OCI-LY7 (cell line): ENCODE results near the gene ADRA2A. TPM values are rescaled to one million over a fixed set of nuclear protein-coding genes. Genes with fewer than 3 reads are reported as not detected.

Source experiments
- BruUV-seq: library from RNA; stranded (reverse); fragments of 400-500 nt; replicated peaks from 2 replicates; lab custom pipeline; 2021; lab: Mats Ljungman, UMichigan
- CTCF ChIA-PET: fragments of 300-600 bp; sonication (Branson Sonifier 250); formaldehyde crosslinking; loops from one replicate; lab custom pipeline; 2022; ENCODE audit warnings: antibody characterized with exemption; ENCODE audit not compliant: unreplicated experiment; lab: Charles Lee
- POLR2A ChIA-PET: fragments of 300-600 bp; sonication (Branson Sonifier 250); formaldehyde crosslinking; loops from one replicate; lab custom pipeline; 2022; ENCODE audit warnings: antibody characterized with exemption; lab: Charles Lee
- DNase-seq: peaks from one replicate; pipeline ENCODE4 v3.0.0-alpha.2; 2015; ENCODE audit warnings: low spot score
- H2AFZ ChIP-seq: fragments of 200-600 bp; sonication (generic), shearing (Covaris generic); 2 replicates; pipeline ENCODE4 v1.6.1; 2014; ENCODE audit warnings: mild to moderate bottlenecking, antibody characterized with exemption, low read length, moderate library complexity
- H3K27ac ChIP-seq: fragments of 200-600 bp; sonication (generic); 2 replicates; pipeline ENCODE4 v1.5.1; 2014; ENCODE audit warnings: mixed run types, low read depth, mild to moderate bottlenecking, moderate library complexity, low read length, inconsistent platforms; ENCODE audit not compliant: poor library complexity, severe bottlenecking
- H3K36me3 ChIP-seq: fragments of 200-600 bp; sonication (generic); 2 replicates; pipeline ENCODE4 v1.6.1; 2014; ENCODE audit warnings: mild to moderate bottlenecking, antibody characterized with exemption, low read length, moderate library complexity, mixed read lengths; ENCODE audit not compliant: insufficient read depth
- H3K4me1 ChIP-seq: fragments of 200-600 bp; sonication (generic); 2 replicates; pipeline ENCODE4 v1.5.1; 2014; ENCODE audit warnings: mild to moderate bottlenecking, low read length; ENCODE audit not compliant: insufficient read depth, poor library complexity, severe bottlenecking
- H3K4me2 ChIP-seq: fragments of 200-600 bp; sonication (generic); 2 replicates; pipeline ENCODE4 v1.6.1; 2014; ENCODE audit warnings: mild to moderate bottlenecking, low read length
- H3K4me3 ChIP-seq: fragments of 200-600 bp; sonication (generic); 2 replicates; pipeline ENCODE4 v1.5.1; 2014; ENCODE audit warnings: mild to moderate bottlenecking, low read depth, low read length; ENCODE audit not compliant: poor library complexity, severe bottlenecking
- H3K79me2 ChIP-seq: fragments of 200-600 bp; sonication (generic); 2 replicates; pipeline ENCODE4 v1.6.1; 2016; ENCODE audit warnings: low read depth, mild to moderate bottlenecking, low read length, moderate library complexity, mixed read lengths; ENCODE audit not compliant: insufficient read depth
- H3K9me2 ChIP-seq: fragments of 200-600 bp; sonication (generic); 2 replicates; pipeline ENCODE4 v1.6.1; 2016; ENCODE audit warnings: mild to moderate bottlenecking, low read length, mixed read lengths; ENCODE audit not compliant: insufficient read depth
- H3K9me3 ChIP-seq: fragments of 200-600 bp; sonication (generic); 2 replicates; pipeline ENCODE4 v1.6.1; 2014; ENCODE audit warnings: mild to moderate bottlenecking, mixed run types, low read length, mixed read lengths
- H4K20me1 ChIP-seq: fragments of 200-600 bp; sonication (generic); 2 replicates; pipeline ENCODE4 v1.6.1; 2014; ENCODE audit warnings: mild to moderate bottlenecking, antibody characterized with exemption, low read length, moderate library complexity, mixed read lengths; ENCODE audit not compliant: insufficient read depth
- EZH2phosphoT487 ChIP-seq: fragments of 200-600 bp; sonication (generic); IDR thresholded peaks from 2 replicates; pipeline ENCODE4 v1.6.1; 2018; ENCODE audit warnings: low read depth, borderline replicate concordance, mild to moderate bottlenecking, mixed run types, antibody characterized with exemption, low read length, moderate library complexity, mixed read lengths
- intact Hi-C: fragments of 100-400 bp; cut with micrococcal nuclease; formaldehyde crosslinking; loops from one replicate; pipeline ENCODE4 v1.10.0; 2022; ENCODE audit not compliant: unreplicated experiment
- total RNA-seq, 2 experiments: library from RNA; depleted of rRNA in 1 of 2; stranded (reverse); fragments of >200 nt in 1 of 2; shearing (Covaris generic) in 1 of 2; gene quantifications; 2 replicates each; pipeline ENCODE4 v1.2.3, GENCODE V29; 2014 to 2022
- TF ChIP-seq, protein P1 (sequence below): fragments of 200-600 bp; sonication (generic); conservative IDR thresholded peaks from 2 replicates; pipeline ENCODE4 v1.5.1; 2014; ENCODE audit warnings: mild to moderate bottlenecking, antibody characterized with exemption, low read length, moderate library complexity, mixed read lengths

Gene ADRA2A
- total RNA-seq, 2 experiments from 2014 or later: 0.06 TPM; not detected in 1

DNA sequence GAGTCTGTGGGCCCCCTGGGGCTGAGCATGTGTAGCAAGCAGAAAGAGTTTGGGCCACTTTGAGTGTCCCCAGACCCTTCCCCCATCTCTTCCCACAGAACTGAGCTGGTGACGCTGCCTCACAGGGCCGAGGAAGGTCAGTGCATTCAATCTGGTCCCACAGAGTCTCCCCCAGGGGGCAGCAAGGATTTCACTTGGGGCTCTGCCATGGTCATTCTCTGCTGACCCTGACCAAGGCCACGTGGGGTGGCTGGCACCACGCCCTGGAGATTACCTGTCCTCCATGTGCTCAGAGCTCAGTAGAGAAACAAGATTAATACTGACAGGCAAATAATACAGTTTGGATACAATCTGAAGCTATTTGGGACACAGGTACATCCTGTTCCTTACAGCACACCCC is 30.2 kb downstream of the ADRA2A start:
- Histone ChIP-seq H3K9me3 (no peaks in the 10 kb centered on the region), H3K36me3 (no peaks in the 10 kb centered on the region), H3K9me2 (no peaks in the 10 kb centered on the region), H3K27ac (no peak overlapping the region), H3K79me2 (no peaks in the 10 kb centered on the region), H3K4me1 (no peaks in the 10 kb centered on the region), H2AFZ (no peak overlapping the region), H4K20me1 (no peaks in the 10 kb centered on the region), H3K4me2 (no peak overlapping the region), H3K4me3 (no peak overlapping the region)
- POLR2A ChIA-PET: interaction anchor here (0.8 kb wide), 1 partner anchor 100 kb away, joined by 3 read pairs; no protein-coding TSS in a partner anchor
- no TSS peak for BruUV-seq
- CTCF ChIA-PET: interaction anchor here (0.6 kb wide), 1 partner anchor 11 kb away, joined by 3 read pairs; no protein-coding TSS in a partner anchor
- no peak for DNase-seq
- no peak for TF ChIP-seq EZH2phosphoT487
- TF ChIP-seq, protein P1, sequence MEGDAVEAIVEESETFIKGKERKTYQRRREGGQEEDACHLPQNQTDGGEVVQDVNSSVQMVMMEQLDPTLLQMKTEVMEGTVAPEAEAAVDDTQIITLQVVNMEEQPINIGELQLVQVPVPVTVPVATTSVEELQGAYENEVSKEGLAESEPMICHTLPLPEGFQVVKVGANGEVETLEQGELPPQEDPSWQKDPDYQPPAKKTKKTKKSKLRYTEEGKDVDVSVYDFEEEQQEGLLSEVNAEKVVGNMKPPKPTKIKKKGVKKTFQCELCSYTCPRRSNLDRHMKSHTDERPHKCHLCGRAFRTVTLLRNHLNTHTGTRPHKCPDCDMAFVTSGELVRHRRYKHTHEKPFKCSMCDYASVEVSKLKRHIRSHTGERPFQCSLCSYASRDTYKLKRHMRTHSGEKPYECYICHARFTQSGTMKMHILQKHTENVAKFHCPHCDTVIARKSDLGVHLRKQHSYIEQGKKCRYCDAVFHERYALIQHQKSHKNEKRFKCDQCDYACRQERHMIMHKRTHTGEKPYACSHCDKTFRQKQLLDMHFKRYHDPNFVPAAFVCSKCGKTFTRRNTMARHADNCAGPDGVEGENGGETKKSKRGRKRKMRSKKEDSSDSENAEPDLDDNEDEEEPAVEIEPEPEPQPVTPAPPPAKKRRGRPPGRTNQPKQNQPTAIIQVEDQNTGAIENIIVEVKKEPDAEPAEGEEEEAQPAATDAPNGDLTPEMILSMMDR: no peak
- intact Hi-C loops: no loop called here

DNA sequence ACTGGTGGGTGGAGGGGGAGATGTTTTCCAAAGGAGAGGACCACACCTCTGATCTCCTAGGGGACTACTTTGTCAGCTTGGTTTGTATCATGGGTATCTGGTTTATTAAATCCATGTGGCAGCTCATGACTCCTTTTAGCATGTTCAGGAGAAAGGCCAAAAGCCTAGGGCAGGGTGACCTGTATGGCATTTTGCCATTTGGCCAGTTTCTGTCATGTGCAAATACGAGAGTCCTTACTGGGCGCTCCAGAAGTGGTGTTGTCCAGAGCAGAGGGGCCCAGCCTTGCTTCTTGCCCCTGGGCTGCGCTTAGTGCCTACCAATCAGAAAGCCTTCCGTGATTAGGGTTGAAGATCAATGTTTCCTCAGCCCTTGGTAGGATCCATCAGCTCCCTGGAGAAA is 31.0 kb downstream of the ADRA2A start:
- Histone ChIP-seq H4K20me1 (no peaks in the 10 kb centered on the region), H3K36me3 (no peaks in the 10 kb centered on the region), H3K27ac (no peak overlapping the region), H2AFZ (no peak overlapping the region), H3K9me3 (no peaks in the 10 kb centered on the region), H3K4me1 (no peaks in the 10 kb centered on the region), H3K9me2 (no peaks in the 10 kb centered on the region), H3K4me3 (no peak overlapping the region), H3K4me2 (no peak overlapping the region), H3K79me2 (no peaks in the 10 kb centered on the region)
- TF ChIP-seq, protein P1: no peak
- TF ChIP-seq EZH2phosphoT487: no peak
- POLR2A ChIA-PET: interaction anchor here (0.8 to 1.0 kb wide), 2 partner anchors 100 to 500 kb away, joined by 3 to 4 read pairs; no protein-coding TSS in a partner anchor
- intact Hi-C loops: no loop called here
- BruUV-seq: no TSS peak
- DNase-seq: no peak
- CTCF ChIA-PET: no interaction called here

DNA sequence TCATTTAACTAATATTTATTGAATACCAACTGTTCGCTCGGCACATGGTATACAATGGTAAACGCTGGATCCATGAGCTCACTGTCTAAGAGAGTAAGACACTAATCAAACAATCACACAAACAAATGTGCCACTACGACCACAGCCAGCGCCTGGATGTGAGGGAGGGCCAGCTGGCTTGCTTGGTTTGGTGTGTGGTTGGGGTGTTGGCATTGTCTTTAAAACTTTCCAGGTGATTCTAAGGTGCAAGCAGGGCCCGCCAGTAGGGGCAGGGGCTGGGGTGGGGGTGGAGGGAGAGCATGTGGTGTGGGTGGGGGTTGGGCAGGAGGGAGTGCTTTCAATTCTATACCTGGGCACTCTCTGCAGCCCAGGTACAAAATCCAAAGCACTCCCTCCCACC is 31.6 kb downstream of the ADRA2A start:
- TF ChIP-seq, protein P1: no peak
- no peak for TF ChIP-seq EZH2phosphoT487
- H3K4me2 ChIP-seq: no peak overlapping the region
- no peaks in the 10 kb centered on the region for H3K79me2 ChIP-seq
- H3K27ac ChIP-seq: no peak overlapping the region
- no peak overlapping the region for H2AFZ ChIP-seq
- DNase-seq: no peak
- H3K36me3 ChIP-seq: no peaks in the 10 kb centered on the region
- H3K9me2 ChIP-seq: no peaks in the 10 kb centered on the region
- no peak overlapping the region for H3K4me3 ChIP-seq
- POLR2A ChIA-PET: interaction anchor here (0.6 to 1.0 kb wide), 3 partner anchors 8 to 501 kb away, joined by 3 to 4 read pairs (median 3); no protein-coding TSS in a partner anchor
- no peaks in the 10 kb centered on the region for H4K20me1 ChIP-seq
- no TSS peak for BruUV-seq
- no peaks in the 10 kb centered on the region for H3K4me1 ChIP-seq
- intact Hi-C loops: no loop called here
- no peaks in the 10 kb centered on the region for H3K9me3 ChIP-seq
- CTCF ChIA-PET: no interaction called here
